ENCODE data around the gene MAGT1.

DNA sequence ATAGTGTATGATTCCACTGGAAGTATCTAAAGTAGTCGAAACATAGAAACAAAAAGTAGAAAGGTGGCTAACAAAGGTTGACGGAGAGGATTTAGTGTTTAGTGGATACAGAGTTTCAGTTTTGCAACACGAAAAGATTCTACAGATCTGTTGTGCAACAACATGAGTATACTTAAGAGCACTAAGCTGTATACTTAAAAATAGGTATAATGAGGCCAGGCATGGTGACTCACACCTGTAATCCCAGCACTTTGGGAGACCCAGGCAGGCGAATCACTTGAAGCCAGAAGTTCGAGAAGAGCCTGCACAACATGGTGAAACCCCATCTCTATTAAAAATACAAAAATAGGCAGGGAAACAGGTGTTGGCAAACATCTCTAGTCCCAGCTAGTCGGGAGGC, 101.3 kb downstream of the MAGT1 start:
- no peak for TF ChIP-seq EZH2 (IDR thresholded peaks at IDR 0.05; ENCODE audit: insufficient read depth, poor library complexity, severe bottlenecking)
- TF ChIP-seq EZH2phosphoT487 (IDR thresholded peaks at IDR 0.05; ENCODE audit: insufficient read depth, low read depth) = no peak
